ENCODE measurements around the gene SLC16A2. TPM values are rescaled to one million over a fixed set of nuclear protein-coding genes. Genes with fewer than 3 reads are reported as not detected.

Gene SLC16A2
- 1.3 TPM in 2 replicates for total RNA-seq

GRCh38 chrX:74421036-74421739, at the start of gene SLC16A2:
SLC16A2 (plus strand) TSS chrX:74421493; CDS start chrX:74421638, 145 bp downstream.
- peak; percentile 7 for DNase-seq (ENCODE audit: low read depth, low spot score)

- no peak for DNase-seq (ENCODE audit: low read depth, low spot score)
These were observed 49.0 kb upstream of the SLC16A2 start for GRCh38 chrX:74372272-74372671.

- no peak for DNase-seq (ENCODE audit: low read depth, low spot score)
These were observed 44.0 kb upstream of the SLC16A2 start for GRCh38 chrX:74377282-74377681.

- DNase-seq (ENCODE audit: low read depth, low spot score), result peak; percentile 10
These were observed 38.7 kb upstream of the SLC16A2 start for GRCh38 chrX:74382613-74383012.

- DNase-seq (ENCODE audit: low read depth, low spot score), result peak; percentile 5
These were observed 37.7 kb upstream of the SLC16A2 start for GRCh38 chrX:74383611-74384010.

GRCh38 chrX:74389016-74389722, 32.1 kb upstream of the SLC16A2 start:
- no peak for DNase-seq (ENCODE audit: low read depth, low spot score)

GRCh38 chrX:74395556-74395955, 25.7 kb upstream of the SLC16A2 start:
- no peak for DNase-seq (ENCODE audit: low read depth, low spot score)

- no peak for DNase-seq (ENCODE audit: low read depth, low spot score)
These were observed 15.3 kb upstream of the SLC16A2 start for GRCh38 chrX:74405973-74406489.

GRCh38 chrX:74408304-74408703, 13.0 kb upstream of the SLC16A2 start:
- no peak for DNase-seq (ENCODE audit: low read depth, low spot score)

- DNase-seq (ENCODE audit: low read depth, low spot score), result no peak
These were observed 1.5 kb upstream of the SLC16A2 start for GRCh38 chrX:74419864-74420195.

- DNase-seq (ENCODE audit: low read depth, low spot score), result no peak
These were observed 877 bp upstream of the SLC16A2 start for GRCh38 chrX:74420196-74421035.

- no peak for DNase-seq (ENCODE audit: low read depth, low spot score)
These were observed 553 bp downstream of the SLC16A2 start for GRCh38 chrX:74421740-74422352.

GRCh38 chrX:74422576-74423288, 1.4 kb downstream of the SLC16A2 start:
- DNase-seq (ENCODE audit: low read depth, low spot score), result no peak

GRCh38 chrX:74423289-74423998, 2.2 kb downstream of the SLC16A2 start:
- no peak for DNase-seq (ENCODE audit: low read depth, low spot score)

GRCh38 chrX:74426071-74426470, 4.8 kb downstream of the SLC16A2 start:
- no peak for DNase-seq (ENCODE audit: low read depth, low spot score)

GRCh38 chrX:74426615-74427014, 5.3 kb downstream of the SLC16A2 start:
- DNase-seq (ENCODE audit: low read depth, low spot score), result no peak

- no peak for DNase-seq (ENCODE audit: low read depth, low spot score)
These were observed 10.5 kb downstream of the SLC16A2 start for GRCh38 chrX:74431797-74432196.

GRCh38 chrX:74434336-74434735, 13.0 kb downstream of the SLC16A2 start:
- no peak for DNase-seq (ENCODE audit: low read depth, low spot score)

- no peak for DNase-seq (ENCODE audit: low read depth, low spot score)
These were observed 16.2 kb downstream of the SLC16A2 start for GRCh38 chrX:74437530-74437929.

GRCh38 chrX:74438764-74439163, 17.5 kb downstream of the SLC16A2 start:
- no peak for DNase-seq (ENCODE audit: low read depth, low spot score)
